Measurements from ENCODE around the gene TMEM106C. TPM values are rescaled to one million over a fixed set of nuclear protein-coding genes. Genes with fewer than 3 reads are reported as not detected.
A peak's percentile ranks its signal among the peaks of the same experiment; 100 is the strongest.

Gene TMEM106C
- total and polyA plus RNA-seq, 2 of the 13 experiments (the other 11 are each of a cell fraction or from before 2014, with no cell fraction given), result 132 to 192 TPM

DNA sequence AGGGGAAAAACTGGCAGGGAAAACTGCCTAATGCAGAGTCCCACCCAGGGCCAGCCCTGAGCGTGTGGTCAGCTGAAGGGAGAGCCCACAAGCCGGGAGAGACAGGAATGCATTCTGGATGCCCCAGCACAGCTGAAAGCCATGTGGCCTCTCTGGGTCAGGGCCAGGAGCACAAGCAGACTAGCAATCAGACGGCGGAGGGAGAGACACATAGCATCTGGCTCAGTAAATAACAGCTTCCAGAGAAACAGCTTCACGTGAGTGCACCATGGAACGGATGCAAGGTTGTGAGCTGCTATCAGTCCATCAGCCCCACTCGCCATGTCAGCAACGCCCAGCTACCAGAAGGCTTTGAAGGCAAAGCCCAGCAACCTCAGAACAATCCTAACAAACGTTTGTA is 28.2 kb upstream of the TMEM106C start:
- Histone ChIP-seq H3K4me2 (ENCODE audit: low read depth, low read length) (no peak overlapping the region), H3K79me2 (ENCODE audit: insufficient read depth, low read length) (no peaks in the 10 kb centered on the region), H3K27me3 (ENCODE audit: control insufficient read depth in 1 of 2, insufficient read depth in 2 of 2, low read length in 2 of 2) (peaks cover 2 to 3% of the 10 kb centered on the region in 2 experiments; a peak in 1 of 5 replicates), H3K27ac (ENCODE audit: extremely low read length, insufficient read depth, low read length) (no peak overlapping the region), H3K36me3 (replicated peaks in 1 of 2; ENCODE audit: control insufficient read depth in 1 of 2, insufficient read depth in 2 of 2, low read length in 2 of 2) (no peaks in the 10 kb centered on the region), H3K9ac (ENCODE audit: insufficient read depth, low read depth, low read length) (no peak overlapping the region), H3K4me1 (ENCODE audit: insufficient read depth, low read length) (peaks cover 11% of the 10 kb centered on the region), H3K4me3 (replicated peaks in 1 of 3; ENCODE audit: insufficient read depth in 1 of 3, low read depth in 2 of 3, low read length in 3 of 3) (no peak overlapping the region), H2AFZ (ENCODE audit: low read length) (no peak overlapping the region), H3K9me3 (ENCODE audit: low read length) (no peaks in the 10 kb centered on the region), H4K20me1 (ENCODE audit: insufficient read depth, low read length) (no peaks in the 10 kb centered on the region)
- POLR2A ChIA-PET, result no interaction called here
- DNase-seq (ENCODE audit: low spot score), result peak; percentile 33
- peak; percentile 8 for FAIRE-seq
- peak; percentile 92 for ATAC-seq
- intact Hi-C loops (cut with micrococcal nuclease; ENCODE audit: unreplicated experiment), result no loop called here
- WGBS (ENCODE audit: low lambda C conversion rate), result 0% methylated on average over 3 of the region's 9 CpGs
- CTCF ChIA-PET (ENCODE audit: low intra/inter-chr PET ratio, low total read pairs), result no interaction called here
- in situ Hi-C loops (cut with HindIII; ENCODE audit: extremely low pct_ligation_motif_present, low pct_unique_long_range_greater_than_20kb), result no loop called here
- no TSS peak for BruUV-seq (replicated peaks)
- TF ChIP-seq, protein P1, sequence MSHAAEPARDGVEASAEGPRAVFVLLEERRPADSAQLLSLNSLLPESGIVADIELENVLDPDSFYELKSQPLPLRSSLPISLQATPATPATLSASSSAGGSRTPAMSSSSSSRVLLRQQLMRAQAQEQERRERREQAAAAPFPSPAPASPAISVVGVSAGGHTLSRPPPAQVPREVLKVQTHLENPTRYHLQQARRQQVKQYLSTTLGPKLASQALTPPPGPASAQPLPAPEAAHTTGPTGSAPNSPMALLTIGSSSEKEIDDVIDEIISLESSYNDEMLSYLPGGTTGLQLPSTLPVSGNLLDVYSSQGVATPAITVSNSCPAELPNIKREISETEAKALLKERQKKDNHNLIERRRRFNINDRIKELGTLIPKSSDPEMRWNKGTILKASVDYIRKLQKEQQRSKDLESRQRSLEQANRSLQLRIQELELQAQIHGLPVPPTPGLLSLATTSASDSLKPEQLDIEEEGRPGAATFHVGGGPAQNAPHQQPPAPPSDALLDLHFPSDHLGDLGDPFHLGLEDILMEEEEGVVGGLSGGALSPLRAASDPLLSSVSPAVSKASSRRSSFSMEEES (CRISPR knock-in tag; IDR thresholded peaks at IDR 0.05), result peak; percentile 22; the same call in 1 of the 2 replicates
- TF ChIP-seq TFAP4 (IDR thresholded peaks at IDR 0.05; ENCODE audit: borderline replicate concordance, low read depth) (peak; percentile 80; the same call in 1 of the 2 replicates), ELF4 (CRISPR knock-in tag; IDR thresholded peaks at IDR 0.05; ENCODE audit: borderline replicate concordance) (no peak), SKI (IDR thresholded peaks at IDR 0.05; ENCODE audit: partially characterized antibody) (peak; percentile 14), AKNA (CRISPR knock-in tag; IDR thresholded peaks at IDR 0.05; ENCODE audit: borderline replicate concordance) (no peak), BHLHE40 (IDR thresholded peaks at IDR 0.05; ENCODE audit: low read length) (peak; percentile 83), FOXP4 (CRISPR knock-in tag; IDR thresholded peaks at IDR 0.05) (0 out of 2 replicates have a peak, but pooled peaks have one; percentile 34), SOX13 (IDR thresholded peaks at IDR 0.05) (no peak), SOX13 (CRISPR knock-in tag; conservative IDR thresholded peaks at IDR 0.05 in 1 of 2, IDR thresholded peaks at IDR 0.05 in 1 of 2) (0 out of 4 replicates have a peak, but pooled peaks of 1 of the 2 experiments have one; percentile 14), ARID2 (CRISPR knock-in tag; IDR thresholded peaks at IDR 0.05; ENCODE audit: borderline replicate concordance) (no peak)

All from HepG2 (cell line).